Right atrium auricular region (tissue), 2 donors: ENCODE data around the gene RFTN1. TPM values are rescaled to one million over a fixed set of nuclear protein-coding genes. Genes with fewer than 3 reads are reported as not detected.

ENCODE experiments used
- DNase-seq: peaks from one replicate; pipeline ENCODE4 v3.0.0-alpha.2; 2019; ENCODE audit warnings: low spot score
- H3K27ac ChIP-seq, 2 donors: fragments of 200-600 bp; sonication (generic); 1 replicate in 1 of 2; 2 replicates in 1 of 2; pipeline ENCODE4 v1.5.1; 2016 to 2019
- H3K27me3 ChIP-seq, 2 donors: fragments of 200-600 bp; sonication (generic); one replicate each; pipeline versions ENCODE4 v1.5.1 to v1.6.0; 2017 to 2019
- H3K36me3 ChIP-seq: fragments of 200-600 bp; sonication (generic); one replicate; pipeline ENCODE4 v1.5.1; 2016
- H3K4me1 ChIP-seq, 2 donors: fragments of 200-600 bp; sonication (generic); one replicate each; pipeline versions ENCODE4 v1.5.1 to v1.6.0; 2017 to 2019
- H3K4me3 ChIP-seq, 2 donors: fragments of 200-600 bp; sonication (generic); 1 replicate in 1 of 2; 2 replicates in 1 of 2; pipeline ENCODE4 v1.5.1; 2017 to 2019; ENCODE audit warnings: mild to moderate bottlenecking in 1 of 2, moderate library complexity in 1 of 2
- H3K9me3 ChIP-seq, 2 donors: fragments of 200-600 bp; sonication (generic); one replicate each; pipeline ENCODE4 v1.5.1; 2019
- CTCF ChIP-seq, 2 donors: fragments of 200-600 bp; sonication (generic); IDR thresholded peaks; one replicate each; pipeline ENCODE4 v1.5.1; 2019; ENCODE audit warnings: antibody characterized with exemption in 2 of 2
- total RNA-seq, 2 donors: library from RNA; depleted of rRNA; stranded (reverse); fragments of >200 nt; gene quantifications; one replicate each; pipeline ENCODE4 v1.1.0, GENCODE V29; 2016

RFTN1 gene
- total RNA-seq, 2 donors from 2014 or later, result 15.9 to 33.6 TPM

DNA sequence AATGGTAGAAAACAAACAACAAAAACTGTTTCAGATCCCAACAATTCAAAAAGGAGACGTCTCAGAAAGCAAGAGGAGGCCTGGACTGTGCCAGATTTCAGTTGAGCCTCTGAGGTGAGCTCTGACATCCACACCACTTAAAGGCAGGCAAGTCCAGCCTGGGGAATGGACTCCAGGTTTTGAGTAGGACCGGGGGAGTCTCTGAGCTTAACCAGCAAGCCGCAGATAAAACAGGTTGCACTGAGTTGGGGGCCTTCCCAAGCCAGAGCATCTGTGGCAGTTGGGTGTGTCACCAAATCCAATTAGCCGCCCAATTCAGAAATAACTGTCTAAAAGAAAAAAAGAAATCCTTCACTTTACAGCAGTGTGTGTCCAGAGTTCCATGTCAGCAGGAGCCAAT is 193.8 kb downstream of the RFTN1 start:
- no peak for DNase-seq
- no peak for TF ChIP-seq CTCF (IDR thresholded peaks at IDR 0.05)
- Histone ChIP-seq H3K4me1 (no peaks in the 10 kb centered on the region), H3K27ac (no peak overlapping the region), H3K9me3 (no peaks in the 10 kb centered on the region), H3K4me3 (no peak overlapping the region), H3K27me3 (no peaks in the 10 kb centered on the region), H3K36me3 (peaks cover 65% of the 10 kb centered on the region)

GRCh38 chr3:16319307-16319706 is 194.2 kb downstream of the RFTN1 start:
- no peaks in the 10 kb centered on the region for H3K27me3 ChIP-seq
- peak in 1 of 2 donors; percentile 39 for TF ChIP-seq CTCF (IDR thresholded peaks at IDR 0.05)
- H3K27ac ChIP-seq, result no peak overlapping the region
- H3K4me3 ChIP-seq, result no peak overlapping the region
- H3K36me3 ChIP-seq, result peaks cover 65% of the 10 kb centered on the region
- no peak for DNase-seq
- H3K4me1 ChIP-seq, result no peaks in the 10 kb centered on the region
- H3K9me3 ChIP-seq, result no peaks in the 10 kb centered on the region

- Histone ChIP-seq H3K36me3 (peaks cover 56% of the 10 kb centered on the region), H3K27ac (no peak overlapping the region), H3K9me3 (no peaks in the 10 kb centered on the region), H3K27me3 (no peaks in the 10 kb centered on the region), H3K4me1 (no peaks in the 10 kb centered on the region), H3K4me3 (no peak overlapping the region)
- no peak for TF ChIP-seq CTCF (IDR thresholded peaks at IDR 0.05)
- no peak for DNase-seq
Observed at GRCh38 chr3:16318176-16318575, 195.3 kb downstream of the RFTN1 start.

DNA sequence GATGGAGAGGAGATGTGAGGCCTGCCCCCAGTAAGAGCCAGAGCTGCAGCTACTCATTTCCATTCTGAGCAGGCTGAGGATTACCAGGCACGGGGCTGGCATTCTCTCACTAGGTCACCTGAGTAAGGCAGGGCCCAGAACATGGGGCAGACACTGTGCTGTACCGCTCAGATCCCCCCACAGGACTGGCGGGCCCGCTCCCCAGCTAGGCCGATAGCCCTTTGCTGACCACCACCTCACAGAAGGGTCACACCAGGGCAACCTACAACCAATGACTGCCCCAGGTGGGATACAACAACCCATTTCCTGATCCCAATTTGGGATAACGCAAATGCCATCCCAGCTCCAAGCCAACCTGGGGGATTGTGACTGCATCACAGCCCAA is 195.9 kb downstream of the RFTN1 start:
- TF ChIP-seq CTCF (IDR thresholded peaks at IDR 0.05), result no peak
- H3K36me3 ChIP-seq, result peaks cover 50% of the 10 kb centered on the region
- H3K4me1 ChIP-seq, result peaks cover 0 to 2% of the 10 kb centered on the region in 2 donors
- no peak overlapping the region for H3K4me3 ChIP-seq
- no peaks in the 10 kb centered on the region for H3K9me3 ChIP-seq
- no peak overlapping the region for H3K27ac ChIP-seq
- DNase-seq, result no peak
- no peaks in the 10 kb centered on the region for H3K27me3 ChIP-seq

DNA sequence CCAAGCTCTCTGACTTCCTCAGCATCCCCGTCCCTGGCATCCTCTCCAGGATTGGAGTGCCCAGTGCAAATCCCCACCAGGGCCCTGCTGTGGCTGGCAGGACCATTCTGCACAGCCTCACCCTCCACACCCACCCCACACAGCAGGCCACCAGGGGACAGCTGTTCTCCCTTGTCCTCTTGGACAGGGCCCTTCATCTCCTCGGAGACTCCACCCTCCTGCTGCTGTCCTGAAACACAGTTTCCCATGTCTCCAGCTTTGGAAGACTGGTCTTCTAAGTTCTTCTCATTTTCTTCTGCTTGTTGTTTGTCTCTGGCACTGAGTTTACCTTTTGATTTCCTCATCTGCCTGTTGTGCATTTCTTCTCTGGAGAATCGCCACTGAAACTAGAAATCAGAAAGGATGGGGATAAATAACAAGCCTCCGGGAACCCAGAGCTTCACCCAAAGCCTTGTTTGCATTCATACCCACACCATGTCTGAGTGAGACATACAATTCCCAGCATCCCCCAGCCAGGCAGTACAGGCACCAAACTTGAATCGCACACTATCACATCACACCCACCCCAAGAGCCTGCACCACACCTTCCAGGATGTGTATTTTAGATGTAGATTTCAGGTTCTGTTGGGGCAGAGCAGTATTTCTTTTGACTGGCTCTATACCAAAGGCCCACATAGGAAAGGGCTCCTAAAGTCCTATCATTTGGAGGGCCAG is 196.5 kb downstream of the RFTN1 start:
- no peak overlapping the region for H3K4me3 ChIP-seq
- H3K27ac ChIP-seq, result no peak overlapping the region
- H3K36me3 ChIP-seq, result peaks cover 44% of the 10 kb centered on the region
- H3K9me3 ChIP-seq, result no peaks in the 10 kb centered on the region
- no peak for TF ChIP-seq CTCF (IDR thresholded peaks at IDR 0.05)
- H3K4me1 ChIP-seq, result peaks cover 0 to 7% of the 10 kb centered on the region in 2 donors
- no peak for DNase-seq
- H3K27me3 ChIP-seq, result no peaks in the 10 kb centered on the region

DNA sequence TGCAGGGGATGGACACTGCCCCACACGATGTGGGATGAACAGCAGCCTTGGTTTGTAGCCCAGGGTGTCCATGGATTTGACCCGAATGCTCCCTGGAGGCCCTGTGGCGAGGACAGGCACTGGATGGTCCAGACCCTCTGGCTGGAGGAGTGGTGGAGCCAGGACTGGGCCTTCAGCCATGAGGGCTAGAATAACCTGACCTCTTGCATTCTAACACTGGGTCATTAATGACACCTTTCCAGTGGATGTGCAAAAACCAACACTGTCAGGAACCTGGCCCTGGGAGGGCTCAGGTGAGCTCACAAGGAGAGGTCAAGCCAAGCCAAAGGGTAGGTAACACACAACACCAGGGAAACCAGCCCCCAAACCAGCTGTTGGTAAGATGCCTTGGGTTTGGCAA is 197.1 kb downstream of the RFTN1 start:
- Histone ChIP-seq H3K4me3 (no peak overlapping the region), H3K4me1 (peaks cover 0 to 13% of the 10 kb centered on the region in 2 donors), H3K27ac (no peak overlapping the region), H3K36me3 (peaks cover 38% of the 10 kb centered on the region), H3K27me3 (no peaks in the 10 kb centered on the region), H3K9me3 (no peaks in the 10 kb centered on the region)
- no peak for DNase-seq
- TF ChIP-seq CTCF (IDR thresholded peaks at IDR 0.05), result no peak
